Stimulated activated effector memory CD8-positive, alpha-beta T cell treated with anti-CD3 and anti-CD28 coated beads, Interleukin-12 subunit alpha, Interleukin-12 subunit beta, amount 100 ng/mL, for 72 hours (primary cell): ENCODE results near the gene ELMO1.

ENCODE experiments used
- ATAC-seq: fragments of 150-1000 bp; cut with Tn5 transposase; 2 replicates; pipeline ENCODE4 v1.10.0; 2021
- DNase-seq, 2 donors: peaks; one replicate each; pipeline ENCODE4 v3.0.0; 2021 to 2022; ENCODE audit warnings: low spot score in 2 of 2
- H3K27ac Mint-ChIP-seq: one replicate; pipeline ENCODE4 v1.8.0; 2022; ENCODE audit warnings: mild to moderate bottlenecking, mixed read lengths
- H3K36me3 Mint-ChIP-seq: one replicate; pipeline ENCODE4 v1.8.0; 2022; ENCODE audit warnings: mild to moderate bottlenecking, mixed read lengths
- H3K4me1 Mint-ChIP-seq: one replicate; pipeline ENCODE4 v1.8.0; 2022; ENCODE audit warnings: mixed read lengths
- H3K4me3 Mint-ChIP-seq: one replicate; pipeline ENCODE4 v1.8.0; 2022; ENCODE audit warnings: mild to moderate bottlenecking, mixed read lengths
- H3K9me3 Mint-ChIP-seq: one replicate; pipeline ENCODE4 v1.8.0; 2022; ENCODE audit warnings: mixed read lengths

Gene ELMO1

GRCh38 chr7:37084303-37084702 is 364.4 kb downstream of the ELMO1 start:
- H3K9me3 Mint-ChIP-seq = no peaks in the 10 kb centered on the region
- DNase-seq (no peak), ATAC-seq (no peak)
- no peak overlapping the region for H3K4me3 Mint-ChIP-seq
- H3K4me1 Mint-ChIP-seq = peaks cover 14% of the 10 kb centered on the region
- peaks cover 29% of the 10 kb centered on the region for H3K36me3 Mint-ChIP-seq
- H3K27ac Mint-ChIP-seq = no peak overlapping the region

- DNase-seq (no peak), ATAC-seq (no peak)
- Mint-ChIP-seq H3K9me3 (no peaks in the 10 kb centered on the region), H3K4me3 (no peak overlapping the region), H3K36me3 (peaks cover 29% of the 10 kb centered on the region), H3K4me1 (peaks cover 17% of the 10 kb centered on the region), H3K27ac (no peak overlapping the region)
These were observed 365.2 kb downstream of the ELMO1 start for GRCh38 chr7:37083311-37084096.

- peaks cover 20% of the 10 kb centered on the region for H3K36me3 Mint-ChIP-seq
- ATAC-seq = no peak
- peaks cover 17% of the 10 kb centered on the region for H3K4me1 Mint-ChIP-seq
- no peaks in the 10 kb centered on the region for H3K9me3 Mint-ChIP-seq
- no peak overlapping the region for H3K27ac Mint-ChIP-seq
- DNase-seq = no peak
- no peak overlapping the region for H3K4me3 Mint-ChIP-seq
These were observed 367.2 kb downstream of the ELMO1 start for GRCh38 chr7:37081436-37081835.

- ATAC-seq (no peak), DNase-seq (no peak)
- Mint-ChIP-seq H3K4me1 (peaks cover 9% of the 10 kb centered on the region), H3K9me3 (no peaks in the 10 kb centered on the region), H3K4me3 (no peak overlapping the region), H3K27ac (peak overlapping the region; percentile 7), H3K36me3 (peaks cover 14% of the 10 kb centered on the region)
These were observed 369.2 kb downstream of the ELMO1 start for GRCh38 chr7:37079420-37079819.

- no peak overlapping the region for H3K27ac Mint-ChIP-seq
- peaks cover 11% of the 10 kb centered on the region for H3K36me3 Mint-ChIP-seq
- ATAC-seq = no peak
- H3K9me3 Mint-ChIP-seq = no peaks in the 10 kb centered on the region
- no peak overlapping the region for H3K4me3 Mint-ChIP-seq
- peaks cover 9% of the 10 kb centered on the region for H3K4me1 Mint-ChIP-seq
- DNase-seq = no peak
These were observed 372.0 kb downstream of the ELMO1 start for GRCh38 chr7:37076668-37077067.

GRCh38 chr7:37074370-37074769 is 374.3 kb downstream of the ELMO1 start:
- H3K9me3 Mint-ChIP-seq = no peaks in the 10 kb centered on the region
- peaks cover 25% of the 10 kb centered on the region for H3K4me1 Mint-ChIP-seq
- no peak overlapping the region for H3K27ac Mint-ChIP-seq
- H3K36me3 Mint-ChIP-seq = no peaks in the 10 kb centered on the region
- H3K4me3 Mint-ChIP-seq = no peak overlapping the region
- ATAC-seq = no peak
- no peak for DNase-seq

GRCh38 chr7:37071124-37071523 is 377.5 kb downstream of the ELMO1 start:
- DNase-seq (no peak), ATAC-seq (no peak)
- Mint-ChIP-seq H3K36me3 (no peaks in the 10 kb centered on the region), H3K4me1 (peaks cover 31% of the 10 kb centered on the region), H3K9me3 (no peaks in the 10 kb centered on the region), H3K27ac (no peak overlapping the region), H3K4me3 (peak overlapping the region; percentile 13)

- DNase-seq (no peak), ATAC-seq (no peak)
- peaks cover 38% of the 10 kb centered on the region for H3K4me1 Mint-ChIP-seq
- no peaks in the 10 kb centered on the region for H3K36me3 Mint-ChIP-seq
- peak overlapping the region; percentile 13 for H3K4me3 Mint-ChIP-seq
- H3K9me3 Mint-ChIP-seq = peaks cover under 1% of the 10 kb centered on the region
- no peak overlapping the region for H3K27ac Mint-ChIP-seq
These were observed 378.2 kb downstream of the ELMO1 start for GRCh38 chr7:37070471-37070870.

- H3K36me3 Mint-ChIP-seq = no peaks in the 10 kb centered on the region
- no peak overlapping the region for H3K4me3 Mint-ChIP-seq
- peaks cover 42% of the 10 kb centered on the region for H3K4me1 Mint-ChIP-seq
- H3K27ac Mint-ChIP-seq = no peak overlapping the region
- peaks cover 5% of the 10 kb centered on the region for H3K9me3 Mint-ChIP-seq
- ATAC-seq (no peak), DNase-seq (no peak)
These were observed 378.6 kb downstream of the ELMO1 start for GRCh38 chr7:37070031-37070430.

GRCh38 chr7:37069336-37069735 is 379.3 kb downstream of the ELMO1 start:
- peaks cover 49% of the 10 kb centered on the region for H3K4me1 Mint-ChIP-seq
- DNase-seq (no peak), ATAC-seq (no peak)
- H3K9me3 Mint-ChIP-seq = peaks cover 5% of the 10 kb centered on the region
- H3K36me3 Mint-ChIP-seq = no peaks in the 10 kb centered on the region
- peak overlapping the region; percentile 19 for H3K4me3 Mint-ChIP-seq
- peak overlapping the region; percentile 72 for H3K27ac Mint-ChIP-seq

- peaks cover 5% of the 10 kb centered on the region for H3K9me3 Mint-ChIP-seq
- DNase-seq (no peak), ATAC-seq (no peak)
- peak overlapping the region; percentile 72 for H3K27ac Mint-ChIP-seq
- H3K36me3 Mint-ChIP-seq = no peaks in the 10 kb centered on the region
- H3K4me1 Mint-ChIP-seq = peaks cover 52% of the 10 kb centered on the region
- peak overlapping the region; percentile 19 for H3K4me3 Mint-ChIP-seq
These were observed 379.8 kb downstream of the ELMO1 start for GRCh38 chr7:37068902-37069301.

GRCh38 chr7:37068038-37068437 is 380.6 kb downstream of the ELMO1 start:
- H3K9me3 Mint-ChIP-seq = peaks cover 5% of the 10 kb centered on the region
- H3K4me1 Mint-ChIP-seq = peaks cover 57% of the 10 kb centered on the region
- H3K36me3 Mint-ChIP-seq = no peaks in the 10 kb centered on the region
- H3K27ac Mint-ChIP-seq = no peak overlapping the region
- H3K4me3 Mint-ChIP-seq = no peak overlapping the region
- no peak for DNase-seq
- no peak for ATAC-seq

- DNase-seq = peak; percentile 13 to 65
- H3K4me1 Mint-ChIP-seq = peaks cover 47% of the 10 kb centered on the region
- H3K36me3 Mint-ChIP-seq = no peaks in the 10 kb centered on the region
- peak overlapping the region; percentile 68 for H3K27ac Mint-ChIP-seq
- H3K9me3 Mint-ChIP-seq = peaks cover 5% of the 10 kb centered on the region
- peak overlapping the region; percentile 23 for H3K4me3 Mint-ChIP-seq
- peak; percentile 95 for ATAC-seq
These were observed 382.8 kb downstream of the ELMO1 start for GRCh38 chr7:37065779-37066271.

- DNase-seq (no peak), ATAC-seq (no peak)
- no peaks in the 10 kb centered on the region for H3K36me3 Mint-ChIP-seq
- H3K4me1 Mint-ChIP-seq = peaks cover 28% of the 10 kb centered on the region
- no peak overlapping the region for H3K27ac Mint-ChIP-seq
- H3K4me3 Mint-ChIP-seq = no peak overlapping the region
- peaks cover 5% of the 10 kb centered on the region for H3K9me3 Mint-ChIP-seq
These were observed 386.2 kb downstream of the ELMO1 start for GRCh38 chr7:37062560-37062859.

- Mint-ChIP-seq H3K4me3 (no peak overlapping the region), H3K9me3 (peaks cover 5% of the 10 kb centered on the region), H3K36me3 (no peaks in the 10 kb centered on the region), H3K27ac (no peak overlapping the region), H3K4me1 (peaks cover 28% of the 10 kb centered on the region)
- DNase-seq (no peak), ATAC-seq (peak; percentile 48)
These were observed 386.7 kb downstream of the ELMO1 start for GRCh38 chr7:37061849-37062559.
